Activated naive CD4-positive, alpha-beta T cell treated with anti-CD3 and anti-CD28 coated beads, Interleukin-2, amount 50 U/mL, for 16 hours (primary cell): ENCODE measurements around the gene PTX4.

Experiments used
- DNase-seq: peaks from one replicate; pipeline ENCODE4 v3.0.0-alpha.2; 2020

The PTX4 gene

GRCh38 chr16:1457489-1458245 is 31.1 kb downstream of the PTX4 start:
- peak; percentile 9 for DNase-seq

- no peak for DNase-seq
Observed at GRCh38 chr16:1456951-1457350, 31.8 kb downstream of the PTX4 start.

GRCh38 chr16:1455190-1456171 is 33.3 kb downstream of the PTX4 start:
- no peak for DNase-seq

GRCh38 chr16:1454561-1454960 is 34.2 kb downstream of the PTX4 start:
- DNase-seq = no peak

GRCh38 chr16:1453316-1453715 is 35.4 kb downstream of the PTX4 start:
- DNase-seq = no peak

- no peak for DNase-seq
Observed at GRCh38 chr16:1452530-1452929, 36.2 kb downstream of the PTX4 start.

GRCh38 chr16:1451702-1452392 is 36.9 kb downstream of the PTX4 start:
- no peak for DNase-seq

GRCh38 chr16:1450841-1451240 is 37.9 kb downstream of the PTX4 start:
- DNase-seq = no peak

GRCh38 chr16:1450218-1450617 is 38.5 kb downstream of the PTX4 start:
- no peak for DNase-seq

- DNase-seq = no peak
Observed at GRCh38 chr16:1449201-1449788, 39.4 kb downstream of the PTX4 start.

GRCh38 chr16:1448536-1449116 is 40.1 kb downstream of the PTX4 start:
- DNase-seq = no peak

- DNase-seq = no peak
Observed at GRCh38 chr16:1447965-1448364, 40.8 kb downstream of the PTX4 start.

GRCh38 chr16:1446296-1447080 is 42.3 kb downstream of the PTX4 start:
- DNase-seq = no peak

- DNase-seq = no peak
Observed at GRCh38 chr16:1445518-1446203, 43.1 kb downstream of the PTX4 start.

- no peak for DNase-seq
Observed at GRCh38 chr16:1444730-1445517, 43.8 kb downstream of the PTX4 start.

GRCh38 chr16:1443980-1444729 is 44.6 kb downstream of the PTX4 start, which contains the start of gene CCDC154:
Gene CCDC154, minus strand, starts transcription at chr16:1444556. Its CDS starts 234 bp downstream, at chr16:1444322.
- DNase-seq = no peak

GRCh38 chr16:1443403-1443973 is 45.3 kb downstream of the PTX4 start:
- no peak for DNase-seq

- no peak for DNase-seq
Observed at GRCh38 chr16:1442697-1443096, 46.0 kb downstream of the PTX4 start.

- DNase-seq = no peak
Observed at GRCh38 chr16:1441391-1441829, 47.3 kb downstream of the PTX4 start.
